ENCODE measurements around the gene NAA35.

DNA sequence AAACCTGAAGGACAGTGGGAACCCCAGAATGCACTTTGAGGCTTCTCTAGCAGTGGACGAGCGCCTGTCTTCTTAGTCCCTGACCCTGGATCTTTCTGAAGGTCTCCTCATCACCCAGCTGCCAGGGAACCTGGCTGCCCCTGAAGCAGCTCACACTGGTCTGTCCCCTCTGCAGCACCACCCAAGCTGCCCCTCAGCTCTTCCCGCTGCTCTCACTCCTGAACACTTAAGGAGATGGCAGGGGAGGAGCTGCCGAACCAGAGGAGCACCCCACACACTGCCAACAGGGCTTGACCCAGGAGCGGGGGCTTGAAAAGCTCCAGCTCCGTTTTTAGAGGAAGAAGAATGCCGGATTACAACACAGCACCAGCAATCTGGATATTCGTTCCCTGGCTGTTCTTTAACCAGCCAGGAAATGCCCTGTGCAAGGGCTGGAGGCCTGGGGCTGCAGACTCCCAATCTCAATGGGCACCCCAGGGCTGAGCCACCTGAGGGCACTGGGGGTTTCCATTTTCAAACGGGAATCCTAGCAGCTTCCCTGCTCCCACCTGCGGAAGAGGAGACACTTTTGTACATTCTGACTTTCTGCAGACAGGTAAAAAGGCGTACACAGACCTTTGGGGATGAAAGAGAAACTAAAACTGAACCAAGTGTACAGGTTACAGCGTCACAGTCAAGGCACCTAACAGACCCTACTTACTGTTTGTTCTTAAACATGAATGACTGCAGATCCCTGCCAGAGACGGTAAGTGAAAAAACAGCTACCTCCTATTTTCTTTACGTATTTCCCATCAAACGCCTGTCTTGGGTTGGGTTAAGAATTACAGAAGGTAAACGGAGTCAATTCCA is 122.1 kb downstream of the NAA35 start:
- TF ChIP-seq POLR2A (IDR thresholded peaks at IDR 0.05; ENCODE audit: low read depth, low read length) (no peak), MYC (IDR thresholded peaks at IDR 0.05; ENCODE audit: low read depth, low read length) (no peak), POLR2AphosphoS5 (IDR thresholded peaks at IDR 0.05; ENCODE audit: insufficient read depth, low read depth, low read length) (no peak), EZH2 (IDR thresholded peaks at IDR 0.05; ENCODE audit: borderline replicate concordance, low read depth, low read length, severe bottlenecking) (no peak)
- TF ChIP-seq, protein P1, sequence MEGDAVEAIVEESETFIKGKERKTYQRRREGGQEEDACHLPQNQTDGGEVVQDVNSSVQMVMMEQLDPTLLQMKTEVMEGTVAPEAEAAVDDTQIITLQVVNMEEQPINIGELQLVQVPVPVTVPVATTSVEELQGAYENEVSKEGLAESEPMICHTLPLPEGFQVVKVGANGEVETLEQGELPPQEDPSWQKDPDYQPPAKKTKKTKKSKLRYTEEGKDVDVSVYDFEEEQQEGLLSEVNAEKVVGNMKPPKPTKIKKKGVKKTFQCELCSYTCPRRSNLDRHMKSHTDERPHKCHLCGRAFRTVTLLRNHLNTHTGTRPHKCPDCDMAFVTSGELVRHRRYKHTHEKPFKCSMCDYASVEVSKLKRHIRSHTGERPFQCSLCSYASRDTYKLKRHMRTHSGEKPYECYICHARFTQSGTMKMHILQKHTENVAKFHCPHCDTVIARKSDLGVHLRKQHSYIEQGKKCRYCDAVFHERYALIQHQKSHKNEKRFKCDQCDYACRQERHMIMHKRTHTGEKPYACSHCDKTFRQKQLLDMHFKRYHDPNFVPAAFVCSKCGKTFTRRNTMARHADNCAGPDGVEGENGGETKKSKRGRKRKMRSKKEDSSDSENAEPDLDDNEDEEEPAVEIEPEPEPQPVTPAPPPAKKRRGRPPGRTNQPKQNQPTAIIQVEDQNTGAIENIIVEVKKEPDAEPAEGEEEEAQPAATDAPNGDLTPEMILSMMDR (IDR thresholded peaks at IDR 0.05; ENCODE audit: extremely low read depth in 1 of 2, insufficient read depth in 1 of 2, low read depth in 1 of 2, low read length in 2 of 2) = no peak
- TF ChIP-seq, protein P2, sequence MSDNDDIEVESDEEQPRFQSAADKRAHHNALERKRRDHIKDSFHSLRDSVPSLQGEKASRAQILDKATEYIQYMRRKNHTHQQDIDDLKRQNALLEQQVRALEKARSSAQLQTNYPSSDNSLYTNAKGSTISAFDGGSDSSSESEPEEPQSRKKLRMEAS (IDR thresholded peaks at IDR 0.05; ENCODE audit: insufficient read depth, insufficient read length) = no peak
